Liver (tissue), 3 donors: Measurements from ENCODE around the gene ZNF778.

ENCODE experiments used
- JUND ChIP-seq, 2 donors: IDR thresholded peaks; 2 replicates each; pipeline ENCODE4 v1.6.1; 2016; ENCODE audit warnings: antibody characterized with exemption in 2 of 2
- RXRA ChIP-seq, 2 donors: IDR thresholded peaks; 2 replicates each; pipeline ENCODE4 v1.6.1; 2017 to 2018; ENCODE audit warnings: antibody characterized with exemption in 2 of 2, mild to moderate bottlenecking in 1 of 2
- TAF1 ChIP-seq: conservative IDR thresholded peaks from 2 replicates; pipeline ENCODE4 v1.6.1; 2016; ENCODE audit warnings: antibody characterized with exemption, mild to moderate bottlenecking
- YY1 ChIP-seq: IDR thresholded peaks from 2 replicates; pipeline ENCODE4 v1.6.1; 2016; ENCODE audit warnings: antibody characterized with exemption, mild to moderate bottlenecking
- TF ChIP-seq, protein P1 (sequence below): IDR thresholded peaks from 2 replicates; pipeline ENCODE4 v1.6.1; 2016; ENCODE audit warnings: antibody characterized with exemption
- TF ChIP-seq, protein P2 (sequence below): fragments of 150-350 bp; IDR thresholded peaks from 2 replicates; pipeline ENCODE4 v1.5.1; 2017; ENCODE audit warnings: improper control_type of control experiment, low read depth, low read length; ENCODE audit not compliant: missing input control
- TF ChIP-seq, protein P3 (sequence below): IDR thresholded peaks from 2 replicates; pipeline ENCODE4 v1.6.1; 2016; ENCODE audit warnings: antibody characterized with exemption, mild to moderate bottlenecking
- donor health status: healthy.
- donor health status: healthy.

DNA sequence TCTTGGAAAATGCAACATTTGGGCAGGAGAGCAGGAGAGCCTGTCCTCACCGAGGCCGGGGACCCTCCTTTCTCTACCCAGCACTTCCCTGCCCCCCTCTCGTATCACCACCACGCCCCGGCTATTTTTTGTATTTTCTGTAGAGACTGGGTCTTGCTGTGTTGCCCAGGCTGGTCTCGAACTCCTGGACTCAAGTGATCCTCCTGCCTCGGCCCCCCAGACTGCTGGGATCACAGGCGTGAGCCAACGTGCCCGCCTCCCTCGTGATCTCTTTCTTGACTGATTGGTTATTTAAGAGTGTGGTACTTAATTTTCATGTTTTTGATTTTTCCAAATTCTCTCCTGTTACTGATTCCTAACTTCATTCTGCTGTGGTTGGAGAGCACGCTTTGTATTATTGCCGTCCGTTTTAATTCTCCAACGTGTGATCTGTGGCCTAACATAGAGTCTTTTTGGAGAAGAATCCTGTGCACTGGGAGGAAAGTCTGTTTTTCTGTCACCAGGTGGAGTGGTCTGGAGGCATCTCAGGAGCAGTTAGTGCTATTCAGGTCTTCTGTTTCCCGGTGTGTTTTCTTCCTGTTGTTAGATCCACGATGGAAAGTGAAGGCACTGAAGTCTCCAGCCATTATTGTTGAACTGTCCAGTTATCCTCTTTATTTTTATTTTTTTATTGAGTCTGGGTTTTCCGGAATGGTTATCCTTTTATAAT lies 40.4 kb downstream of the ZNF778 start:
- TF ChIP-seq, protein P1, sequence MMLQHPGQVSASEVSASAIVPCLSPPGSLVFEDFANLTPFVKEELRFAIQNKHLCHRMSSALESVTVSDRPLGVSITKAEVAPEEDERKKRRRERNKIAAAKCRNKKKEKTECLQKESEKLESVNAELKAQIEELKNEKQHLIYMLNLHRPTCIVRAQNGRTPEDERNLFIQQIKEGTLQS = no peak
- TF ChIP-seq, protein P2, sequence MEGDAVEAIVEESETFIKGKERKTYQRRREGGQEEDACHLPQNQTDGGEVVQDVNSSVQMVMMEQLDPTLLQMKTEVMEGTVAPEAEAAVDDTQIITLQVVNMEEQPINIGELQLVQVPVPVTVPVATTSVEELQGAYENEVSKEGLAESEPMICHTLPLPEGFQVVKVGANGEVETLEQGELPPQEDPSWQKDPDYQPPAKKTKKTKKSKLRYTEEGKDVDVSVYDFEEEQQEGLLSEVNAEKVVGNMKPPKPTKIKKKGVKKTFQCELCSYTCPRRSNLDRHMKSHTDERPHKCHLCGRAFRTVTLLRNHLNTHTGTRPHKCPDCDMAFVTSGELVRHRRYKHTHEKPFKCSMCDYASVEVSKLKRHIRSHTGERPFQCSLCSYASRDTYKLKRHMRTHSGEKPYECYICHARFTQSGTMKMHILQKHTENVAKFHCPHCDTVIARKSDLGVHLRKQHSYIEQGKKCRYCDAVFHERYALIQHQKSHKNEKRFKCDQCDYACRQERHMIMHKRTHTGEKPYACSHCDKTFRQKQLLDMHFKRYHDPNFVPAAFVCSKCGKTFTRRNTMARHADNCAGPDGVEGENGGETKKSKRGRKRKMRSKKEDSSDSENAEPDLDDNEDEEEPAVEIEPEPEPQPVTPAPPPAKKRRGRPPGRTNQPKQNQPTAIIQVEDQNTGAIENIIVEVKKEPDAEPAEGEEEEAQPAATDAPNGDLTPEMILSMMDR = no peak
- TF ChIP-seq, protein P3, sequence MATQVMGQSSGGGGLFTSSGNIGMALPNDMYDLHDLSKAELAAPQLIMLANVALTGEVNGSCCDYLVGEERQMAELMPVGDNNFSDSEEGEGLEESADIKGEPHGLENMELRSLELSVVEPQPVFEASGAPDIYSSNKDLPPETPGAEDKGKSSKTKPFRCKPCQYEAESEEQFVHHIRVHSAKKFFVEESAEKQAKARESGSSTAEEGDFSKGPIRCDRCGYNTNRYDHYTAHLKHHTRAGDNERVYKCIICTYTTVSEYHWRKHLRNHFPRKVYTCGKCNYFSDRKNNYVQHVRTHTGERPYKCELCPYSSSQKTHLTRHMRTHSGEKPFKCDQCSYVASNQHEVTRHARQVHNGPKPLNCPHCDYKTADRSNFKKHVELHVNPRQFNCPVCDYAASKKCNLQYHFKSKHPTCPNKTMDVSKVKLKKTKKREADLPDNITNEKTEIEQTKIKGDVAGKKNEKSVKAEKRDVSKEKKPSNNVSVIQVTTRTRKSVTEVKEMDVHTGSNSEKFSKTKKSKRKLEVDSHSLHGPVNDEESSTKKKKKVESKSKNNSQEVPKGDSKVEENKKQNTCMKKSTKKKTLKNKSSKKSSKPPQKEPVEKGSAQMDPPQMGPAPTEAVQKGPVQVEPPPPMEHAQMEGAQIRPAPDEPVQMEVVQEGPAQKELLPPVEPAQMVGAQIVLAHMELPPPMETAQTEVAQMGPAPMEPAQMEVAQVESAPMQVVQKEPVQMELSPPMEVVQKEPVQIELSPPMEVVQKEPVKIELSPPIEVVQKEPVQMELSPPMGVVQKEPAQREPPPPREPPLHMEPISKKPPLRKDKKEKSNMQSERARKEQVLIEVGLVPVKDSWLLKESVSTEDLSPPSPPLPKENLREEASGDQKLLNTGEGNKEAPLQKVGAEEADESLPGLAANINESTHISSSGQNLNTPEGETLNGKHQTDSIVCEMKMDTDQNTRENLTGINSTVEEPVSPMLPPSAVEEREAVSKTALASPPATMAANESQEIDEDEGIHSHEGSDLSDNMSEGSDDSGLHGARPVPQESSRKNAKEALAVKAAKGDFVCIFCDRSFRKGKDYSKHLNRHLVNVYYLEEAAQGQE = no peak
- TF ChIP-seq YY1 = no peak
- no peak for TF ChIP-seq JUND (IDR thresholded peaks at IDR 0.05)
- no peak for TF ChIP-seq TAF1
- TF ChIP-seq RXRA (IDR thresholded peaks at IDR 0.05) = no peak
